K562 (cell line): ENCODE results near the gene NDUFS8. TPM values are rescaled to one million over a fixed set of nuclear protein-coding genes. Genes with fewer than 3 reads are reported as not detected.

Experiments used
- ARID1B ChIP-seq: fragments of 450-650 bp; IDR thresholded peaks from 2 replicates; pipeline ENCODE4 v1.6.1; 2016; ENCODE audit warnings: antibody characterized with exemption, mild to moderate bottlenecking, inconsistent platforms
- ARID3B ChIP-seq: fragments of 250-450 bp; sonication (Bioruptor Pico); IDR thresholded peaks from 2 replicates; pipeline ENCODE4 v1.4.0; 2020; ENCODE audit warnings: borderline replicate concordance
- BACH1 ChIP-seq: fragments of 200-800 bp; sonication (Bioruptor generic); IDR thresholded peaks from 2 replicates; pipeline ENCODE4 v1.6.1; 2016; ENCODE audit warnings: missing genetic modification characterization, missing compliant biosample characterization
- BMI1 ChIP-seq: fragments of 150-350 bp; IDR thresholded peaks from 2 replicates; pipeline ENCODE4 v1.6.1; 2014; ENCODE audit warnings: low read length
- BRD4 ChIP-seq: fragments of 200-600 bp; sonication (generic); IDR thresholded peaks from 2 replicates; pipeline ENCODE4 v1.6.1; 2017; ENCODE audit warnings: inconsistent platforms
- CBFA2T3 ChIP-seq: fragments of 450-650 bp; IDR thresholded peaks from 2 replicates; pipeline ENCODE4 v1.6.1; 2017
- CHD1 ChIP-seq: fragments of 200-600 bp; sonication (generic); IDR thresholded peaks from one replicate; pipeline ENCODE4 v1.6.1; 2012; ENCODE audit warnings: mild to moderate bottlenecking, moderate library complexity, low read length, inconsistent platforms
- CXXC5 ChIP-seq: fragments of 250-450 bp; sonication (Bioruptor Pico); IDR thresholded peaks from 2 replicates; pipeline ENCODE4 v1.8.0; 2022; ENCODE audit warnings: inconsistent platforms, mild to moderate bottlenecking, moderate library complexity
- ETS2 ChIP-seq: IDR thresholded peaks from 2 replicates; pipeline ENCODE4 v1.6.1; 2016; ENCODE audit warnings: borderline replicate concordance, missing genetic modification characterization, mild to moderate bottlenecking, moderate library complexity, missing compliant biosample characterization; ENCODE audit not compliant: poor library complexity, severe bottlenecking
- ETV1 ChIP-seq: fragments of 450-650 bp; conservative IDR thresholded peaks from 2 replicates; pipeline ENCODE4 v1.6.1; 2016; ENCODE audit warnings: missing genetic modification characterization, control low read depth, low read depth, missing compliant biosample characterization
- KDM1A ChIP-seq, 2 experiments: fragments of 450-650 bp; IDR thresholded peaks; 2 replicates each; pipeline ENCODE4 v1.6.1; 2016; ENCODE audit warnings: mild to moderate bottlenecking in 2 of 2
- MBD2 ChIP-seq: sonication (generic); IDR thresholded peaks from 2 replicates; pipeline ENCODE4 v1.6.1; 2016; ENCODE audit warnings: low read depth, borderline replicate concordance
- MIER1 ChIP-seq: fragments of 450-650 bp; IDR thresholded peaks from 2 replicates; pipeline ENCODE4 v1.6.1; 2016; ENCODE audit warnings: antibody characterized with exemption, mild to moderate bottlenecking, low read depth
- POLR2AphosphoS5 ChIP-seq: IDR thresholded peaks from 2 replicates; pipeline ENCODE4 v1.6.1; 2011; ENCODE audit warnings: mild to moderate bottlenecking, low read depth, low read length, moderate library complexity; ENCODE audit not compliant: control insufficient read depth, insufficient read depth
- SMARCC2 ChIP-seq: fragments of 450-650 bp; IDR thresholded peaks from 2 replicates; pipeline ENCODE4 v1.6.1; 2017; ENCODE audit warnings: antibody characterized with exemption, moderate library complexity, mild to moderate bottlenecking, low read depth
- SMC3 ChIP-seq: conservative IDR thresholded peaks from 2 replicates; pipeline ENCODE4 v1.6.1; 2011; ENCODE audit warnings: low read depth, low read length, improper control_type of control experiment; ENCODE audit not compliant: insufficient read depth
- THAP7 ChIP-seq: fragments of 250-450 bp; sonication (Bioruptor Pico); IDR thresholded peaks from 2 replicates; pipeline ENCODE4 v1.5.0; 2021
- TSC22D4 ChIP-seq: fragments of 450-650 bp; IDR thresholded peaks from 2 replicates; pipeline ENCODE4 v1.6.1; 2016; ENCODE audit warnings: missing genetic modification characterization, missing biosample characterization, control low read depth
- U2AF2 ChIP-seq: fragments of 200-400 bp; formaldehyde crosslinking; optimal IDR thresholded peaks from 2 replicates; pipeline ENCODE3; 2017; ENCODE audit warnings: low read depth, mild to moderate bottlenecking, low read length
- ZNF75A ChIP-seq: fragments of 450-650 bp; formaldehyde crosslinking; IDR thresholded peaks from 2 replicates; pipeline ENCODE4 v1.4.0; 2020; ENCODE audit warnings: mild to moderate bottlenecking
- polyA plus RNA-seq, 8 experiments: library from polyadenylated mRNA; depleted of rRNA in 4 of 8; stranded (reverse) in 5 of 8; unstranded in 3 of 8; fragments of >200 nt; fragmentation: Nextera tagmentation in 2 of 8; fragmentation: Illumina TruSeq in 1 of 8; extraction: Ambion mirVana in 2 of 8; extraction: Trizol in 1 of 8; gene quantifications; 2 replicates each; pipeline versions ENCODE4 v1.2.1 to v1.2.3, GENCODE V29; 2011 to 2014; ENCODE audit warnings: inconsistent platforms in 1 of 8, missing spikeins in 1 of 8
- total RNA-seq, 7 experiments: library from RNA; depleted of rRNA in 6 of 7; stranded (reverse); fragments of >200 nt in 6 of 7; fragmentation: Illumina TruSeq in 2 of 7; extraction: Trizol in 2 of 7; gene quantifications; 2 replicates each; pipeline versions ENCODE4 v1.2.1 to v1.2.3, GENCODE V29; 2011 to 2021; ENCODE audit warnings: low replicate concordance in 1 of 7
- TF ChIP-seq, protein P1 (sequence below): sonication (generic); formaldehyde crosslinking; IDR thresholded peaks from 2 replicates; pipeline ENCODE4 v1.8.0; 2022; ENCODE audit warnings: mild to moderate bottlenecking, low read depth, missing genetic modification reagents
- TF ChIP-seq, protein P2 (sequence below): fragments of 450-650 bp; conservative IDR thresholded peaks from 2 replicates; pipeline ENCODE4 v1.6.1; 2016; ENCODE audit warnings: missing genetic modification characterization, low read depth, mild to moderate bottlenecking, missing compliant biosample characterization, moderate library complexity
- TF ChIP-seq, protein P3 (sequence below): fragments of 450-650 bp; IDR thresholded peaks from 2 replicates; pipeline ENCODE4 v1.6.1; 2018; ENCODE audit warnings: mild to moderate bottlenecking, low read depth; ENCODE audit not compliant: partially characterized antibody

Gene NDUFS8
- total and polyA plus RNA-seq, 9 of the 15 experiments (the other 6 are each of a cell fraction or from before 2014, with no cell fraction given), result 36.5 to 351 (median 101) TPM

GRCh38 chr11:68040101-68040956, 9.8 kb downstream of the NDUFS8 start (continued):
- TF ChIP-seq ARID3B (CRISPR knock-in tag), result no peak
- TF ChIP-seq KDM1A (IDR thresholded peaks at IDR 0.05), result peak in 1 of 2 experiments; percentile 68; a peak in 2 of 4 replicates
- TF ChIP-seq, protein P1, sequence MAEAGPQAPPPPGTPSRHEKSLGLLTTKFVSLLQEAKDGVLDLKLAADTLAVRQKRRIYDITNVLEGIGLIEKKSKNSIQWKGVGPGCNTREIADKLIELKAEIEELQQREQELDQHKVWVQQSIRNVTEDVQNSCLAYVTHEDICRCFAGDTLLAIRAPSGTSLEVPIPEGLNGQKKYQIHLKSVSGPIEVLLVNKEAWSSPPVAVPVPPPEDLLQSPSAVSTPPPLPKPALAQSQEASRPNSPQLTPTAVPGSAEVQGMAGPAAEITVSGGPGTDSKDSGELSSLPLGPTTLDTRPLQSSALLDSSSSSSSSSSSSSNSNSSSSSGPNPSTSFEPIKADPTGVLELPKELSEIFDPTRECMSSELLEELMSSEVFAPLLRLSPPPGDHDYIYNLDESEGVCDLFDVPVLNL (CRISPR knock-in tag), result no peak
- TF ChIP-seq CBFA2T3, result no peak
- TF ChIP-seq BMI1, result no peak
- TF ChIP-seq BACH1 (tag), result no peak
- TF ChIP-seq CHD1, result no peak
- peak; percentile 21; the same call in 1 of the 2 replicates for TF ChIP-seq ARID1B
- TF ChIP-seq, protein P2, sequence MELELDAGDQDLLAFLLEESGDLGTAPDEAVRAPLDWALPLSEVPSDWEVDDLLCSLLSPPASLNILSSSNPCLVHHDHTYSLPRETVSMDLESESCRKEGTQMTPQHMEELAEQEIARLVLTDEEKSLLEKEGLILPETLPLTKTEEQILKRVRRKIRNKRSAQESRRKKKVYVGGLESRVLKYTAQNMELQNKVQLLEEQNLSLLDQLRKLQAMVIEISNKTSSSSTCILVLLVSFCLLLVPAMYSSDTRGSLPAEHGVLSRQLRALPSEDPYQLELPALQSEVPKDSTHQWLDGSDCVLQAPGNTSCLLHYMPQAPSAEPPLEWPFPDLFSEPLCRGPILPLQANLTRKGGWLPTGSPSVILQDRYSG (tag), result no peak
- no peak for TF ChIP-seq SMC3
- TF ChIP-seq THAP7 (CRISPR knock-in tag), result no peak
- TF ChIP-seq, protein P3, sequence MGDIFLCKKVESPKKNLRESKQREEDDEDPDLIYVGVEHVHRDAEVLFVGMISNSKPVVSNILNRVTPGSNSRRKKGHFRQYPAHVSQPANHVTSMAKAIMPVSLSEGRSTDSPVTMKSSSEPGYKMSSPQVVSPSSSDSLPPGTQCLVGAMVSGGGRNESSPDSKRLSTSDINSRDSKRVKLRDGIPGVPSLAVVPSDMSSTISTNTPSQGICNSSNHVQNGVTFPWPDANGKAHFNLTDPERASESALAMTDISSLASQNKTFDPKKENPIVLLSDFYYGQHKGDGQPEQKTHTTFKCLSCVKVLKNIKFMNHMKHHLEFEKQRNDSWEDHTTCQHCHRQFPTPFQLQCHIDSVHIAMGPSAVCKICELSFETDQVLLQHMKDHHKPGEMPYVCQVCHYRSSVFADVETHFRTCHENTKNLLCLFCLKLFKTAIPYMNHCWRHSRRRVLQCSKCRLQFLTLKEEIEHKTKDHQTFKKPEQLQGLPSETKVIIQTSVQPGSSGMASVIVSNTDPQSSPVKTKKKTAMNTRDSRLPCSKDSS, result no peak
- TF ChIP-seq ZNF75A, result no peak
- peak; percentile 22; the same call in 1 of the 2 replicates for TF ChIP-seq MBD2
- peak; percentile 15 for TF ChIP-seq CXXC5
- TF ChIP-seq POLR2AphosphoS5, result 0 out of 2 replicates have a peak, but pooled peaks have one; percentile 24
- TF ChIP-seq BRD4, result no peak
- TF ChIP-seq SMARCC2, result no peak
- TF ChIP-seq ETS2 (tag), result no peak
- no peak for TF ChIP-seq TSC22D4 (tag)
- no peak for TF ChIP-seq U2AF2
- TF ChIP-seq ETV1 (tag), result peak; percentile 52
- TF ChIP-seq MIER1, result no peak
